ENCODE measurements around the gene FER.

- TF ChIP-seq REST (tag by site-specific recombination; IDR thresholded peaks at IDR 0.05) (no peak), ZBTB44 (tag by site-specific recombination; IDR thresholded peaks at IDR 0.05) (no peak), ZNF362 (tag by site-specific recombination; IDR thresholded peaks at IDR 0.05) (no peak), ZNF629 (tag by site-specific recombination; IDR thresholded peaks at IDR 0.05) (no peak)
These were observed 378.2 kb downstream of the FER start for GRCh38 chr5:109125755-109126429.
